ENCODE data around the gene METAP2.
A peak's percentile ranks its signal among the peaks of the same experiment; 100 is the strongest.
"Not testable (repeated sequence)": the region's sequence is repeated elsewhere in the genome, so short reads cannot be mapped to it uniquely, and the experiment has no call there.

METAP2 gene

DNA sequence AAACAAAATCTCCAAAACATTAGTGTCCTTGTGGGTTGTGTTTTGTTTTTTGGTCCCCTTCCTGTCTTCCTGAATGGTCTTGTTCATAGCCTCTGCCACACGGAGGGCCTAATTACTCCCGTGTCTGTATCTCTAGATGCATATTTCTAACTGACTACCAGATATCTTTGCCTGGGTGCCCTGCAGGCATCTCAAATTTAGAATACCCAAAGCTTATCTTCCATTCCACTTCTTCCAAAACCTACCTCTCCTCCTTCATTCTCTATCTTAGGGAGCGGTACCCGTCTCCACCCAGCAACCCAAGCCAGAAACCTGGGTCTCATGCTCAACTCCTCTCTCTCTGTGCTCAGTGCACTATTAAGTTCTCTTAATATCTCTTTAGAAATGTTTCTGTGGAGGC, 10.9 kb upstream of the METAP2 start:
- no peak for DNase-seq

DNA sequence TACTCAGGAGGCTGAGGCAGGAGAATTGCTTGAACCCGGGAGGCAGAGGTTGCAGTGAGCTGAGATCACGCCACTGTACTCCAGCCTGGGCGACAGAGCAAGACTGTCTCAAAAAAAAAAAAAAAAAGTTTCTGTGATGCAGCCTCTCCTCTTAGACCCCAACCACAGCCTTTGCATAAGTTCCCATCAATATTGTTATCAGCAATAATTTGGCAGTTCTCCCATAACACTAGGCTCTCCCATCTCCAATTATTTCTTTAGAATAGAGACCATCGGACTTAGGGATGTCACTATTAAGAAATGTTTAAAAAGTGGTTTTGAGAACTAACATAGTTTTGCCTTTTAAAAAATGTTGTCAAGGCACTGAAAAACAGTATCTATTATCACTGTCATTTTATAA, 10.2 kb upstream of the METAP2 start:
- peak in 1 of 2 experiments; percentile 3 for DNase-seq

- DNase-seq = no peak
These were observed 8.7 kb upstream of the METAP2 start for GRCh38 chr12:95465275-95465674.

DNA sequence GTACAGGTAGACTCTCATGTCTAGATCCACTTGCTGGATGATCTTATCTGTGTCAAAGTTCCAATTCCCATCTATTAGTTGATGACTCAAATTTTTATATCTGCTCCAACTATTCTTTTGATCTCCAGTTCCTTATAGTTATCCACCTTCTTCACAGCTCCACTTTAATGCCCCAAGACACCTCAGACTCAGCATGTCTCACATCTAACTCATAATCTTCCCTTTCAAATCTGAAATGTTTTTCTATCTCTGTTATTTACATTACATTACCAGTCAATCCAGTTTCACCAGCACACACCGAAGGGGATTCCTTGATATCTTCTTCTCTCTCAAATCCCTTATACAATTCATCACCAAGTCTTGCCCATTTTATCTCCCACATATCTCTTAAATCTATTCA, 3.7 kb upstream of the METAP2 start:
- no peak for DNase-seq

- peak in 1 of 2 experiments; percentile 59 for DNase-seq
These were observed 595 bp upstream of the METAP2 start for GRCh38 chr12:95473231-95473883.

- peak in 1 of 2 experiments; percentile 26 for DNase-seq
These were observed 657 bp downstream of the METAP2 start for GRCh38 chr12:95474660-95474958.

- DNase-seq = peak in 1 of 2 experiments; percentile 17
These were observed 6.3 kb downstream of the METAP2 start for GRCh38 chr12:95480230-95480629.

- no peak for DNase-seq
These were observed 7.1 kb downstream of the METAP2 start for GRCh38 chr12:95481072-95481471.

DNA sequence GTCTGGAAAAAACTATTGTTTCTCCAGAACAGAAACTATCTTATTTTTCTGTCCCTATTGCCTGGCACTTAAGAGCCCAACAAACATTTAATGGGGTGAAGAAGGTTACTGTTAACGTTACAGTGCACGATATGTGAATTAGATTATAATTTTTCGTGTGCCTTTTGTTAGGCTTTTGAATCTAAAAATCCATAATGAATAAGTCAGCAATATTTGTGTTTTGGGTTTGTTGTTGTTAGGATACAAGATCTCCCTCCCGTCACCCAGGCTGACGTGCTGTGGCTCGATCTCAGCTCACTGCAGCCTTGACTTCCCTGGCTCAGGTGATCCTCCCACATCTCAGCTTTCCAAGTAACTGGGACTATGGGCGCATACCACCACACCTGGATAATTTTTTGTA, 7.9 kb downstream of the METAP2 start:
- no peak for DNase-seq

DNA sequence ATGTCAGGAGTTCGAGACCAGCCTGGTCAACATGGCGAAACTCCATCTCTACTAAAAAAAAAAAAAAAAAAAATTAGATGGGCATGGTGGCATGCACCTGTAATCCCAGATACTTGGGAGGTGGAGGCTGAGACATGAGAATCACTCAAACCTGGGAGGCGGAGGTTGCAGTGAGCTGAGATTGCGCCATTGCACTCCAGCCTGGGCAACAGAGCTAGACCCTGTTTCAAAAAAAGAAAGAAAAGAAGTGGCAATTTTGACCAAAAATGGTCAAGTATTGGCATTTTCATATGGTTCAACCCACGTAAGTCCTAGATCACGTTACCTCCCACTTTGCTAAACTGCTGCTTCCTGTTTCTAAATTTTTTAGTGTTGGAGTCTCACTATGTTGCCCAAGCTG, 8.6 kb downstream of the METAP2 start:
- not testable (repeated sequence) for DNase-seq

GRCh38 chr12:95484524-95484923, 10.6 kb downstream of the METAP2 start:
- DNase-seq = no peak

GRCh38 chr12:95487024-95487423, 13.1 kb downstream of the METAP2 start:
- DNase-seq = no peak

DNA sequence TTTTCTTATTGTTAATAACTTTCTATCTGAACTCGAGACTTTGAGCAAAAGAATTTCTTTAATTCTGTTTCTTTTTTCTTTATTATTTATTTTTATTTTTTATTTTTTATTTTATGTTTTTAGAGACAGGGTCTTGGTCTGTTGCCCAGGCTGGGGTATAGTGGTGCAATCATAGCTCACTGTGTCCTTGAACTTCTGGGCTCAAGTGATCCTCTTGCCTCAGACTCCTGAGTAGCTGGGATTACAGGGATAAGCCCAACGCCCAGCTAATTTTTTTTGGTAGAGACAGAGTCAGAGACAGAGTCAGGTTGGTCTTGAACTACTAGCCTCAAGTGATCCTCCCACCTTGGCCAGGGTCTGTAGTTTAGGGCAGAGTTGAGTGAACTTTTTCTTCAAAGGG, 18.5 kb downstream of the METAP2 start:
- DNase-seq = no peak

DNA sequence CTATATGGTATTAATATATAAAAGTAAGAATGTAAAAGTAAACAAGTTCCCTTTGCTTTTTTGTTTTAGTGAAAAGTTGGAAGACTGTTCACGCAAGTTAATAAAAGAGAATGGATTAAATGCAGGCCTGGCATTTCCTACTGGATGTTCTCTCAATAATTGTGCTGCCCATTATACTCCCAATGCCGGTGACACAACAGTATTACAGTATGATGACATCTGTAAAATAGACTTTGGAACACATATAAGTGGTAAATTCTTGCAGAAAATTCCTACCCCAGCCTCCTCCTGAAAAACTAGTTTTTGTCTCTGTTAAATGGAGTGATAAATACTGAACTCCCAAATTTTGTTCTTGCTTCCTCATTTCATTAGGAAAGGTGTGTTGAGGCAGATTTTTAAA, 20.9 kb downstream of the METAP2 start:
- DNase-seq = no peak

DNA sequence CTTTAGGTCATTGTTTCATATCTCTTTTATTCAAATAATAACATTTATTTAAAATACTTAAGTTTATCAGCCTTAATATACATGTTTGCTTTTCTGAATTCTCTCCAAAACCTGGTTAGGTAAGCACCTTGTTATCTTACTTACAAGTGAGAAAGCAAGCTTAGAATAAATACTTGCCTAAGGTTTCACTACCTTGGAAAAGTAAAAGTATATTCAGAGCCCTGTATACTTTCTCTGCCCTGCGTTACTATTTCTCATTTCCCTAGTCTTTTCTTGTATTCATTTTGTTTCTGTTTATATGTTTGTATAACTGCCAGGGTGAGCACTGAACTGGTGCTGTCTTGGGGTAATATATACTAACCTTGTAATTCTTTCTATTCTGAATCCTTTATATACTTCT, 21.5 kb downstream of the METAP2 start:
- DNase-seq = no peak

- DNase-seq = no peak
These were observed 23.1 kb downstream of the METAP2 start for GRCh38 chr12:95497031-95497430.

DNA sequence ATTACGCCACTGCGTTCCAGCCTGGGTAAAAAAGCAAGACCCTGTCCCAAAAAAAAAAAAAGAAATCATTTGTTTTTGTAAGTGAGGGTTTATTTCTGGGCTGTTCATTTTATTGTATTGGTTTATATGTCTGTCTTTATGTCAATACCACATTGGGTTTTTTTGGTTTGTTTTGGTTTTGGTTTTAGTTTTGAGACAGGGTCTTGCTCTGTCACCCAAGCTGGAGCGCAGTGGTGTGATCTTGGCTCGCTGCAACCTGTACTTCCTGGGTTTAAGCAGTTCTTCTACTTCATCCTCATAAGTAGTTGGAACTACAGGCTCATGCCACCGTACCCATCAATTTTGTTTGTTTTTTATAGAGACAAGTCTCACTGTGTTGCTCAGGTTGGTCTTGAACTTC, 25.0 kb downstream of the METAP2 start:
- DNase-seq = no peak

GRCh38 chr12:95499772-95500171, 25.8 kb downstream of the METAP2 start:
- no peak for DNase-seq

DNA sequence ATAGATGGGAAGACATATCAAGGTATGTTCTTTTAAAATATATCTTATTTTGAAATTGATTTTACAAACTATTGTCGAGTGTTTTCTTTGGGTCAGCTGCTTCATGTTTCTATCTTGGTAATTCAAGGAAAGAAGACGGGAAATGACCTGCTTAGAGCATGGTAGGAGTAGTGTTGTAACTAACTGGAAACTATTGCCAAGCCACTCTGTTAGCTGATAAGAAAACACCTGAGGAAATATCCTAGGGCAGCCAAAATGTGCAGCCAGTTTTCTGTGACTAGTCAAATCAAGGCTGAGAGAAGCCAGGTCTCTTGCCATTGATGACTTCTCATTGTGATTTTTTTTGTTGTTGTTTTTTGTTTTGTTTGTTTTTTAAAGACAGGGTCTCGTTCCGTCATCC, 30.2 kb downstream of the METAP2 start:
- no peak for DNase-seq

- no peak for DNase-seq
These were observed 31.1 kb downstream of the METAP2 start for GRCh38 chr12:95505039-95505438.

GRCh38 chr12:95506707-95507523, 33.0 kb downstream of the METAP2 start:
- DNase-seq = no peak

DNA sequence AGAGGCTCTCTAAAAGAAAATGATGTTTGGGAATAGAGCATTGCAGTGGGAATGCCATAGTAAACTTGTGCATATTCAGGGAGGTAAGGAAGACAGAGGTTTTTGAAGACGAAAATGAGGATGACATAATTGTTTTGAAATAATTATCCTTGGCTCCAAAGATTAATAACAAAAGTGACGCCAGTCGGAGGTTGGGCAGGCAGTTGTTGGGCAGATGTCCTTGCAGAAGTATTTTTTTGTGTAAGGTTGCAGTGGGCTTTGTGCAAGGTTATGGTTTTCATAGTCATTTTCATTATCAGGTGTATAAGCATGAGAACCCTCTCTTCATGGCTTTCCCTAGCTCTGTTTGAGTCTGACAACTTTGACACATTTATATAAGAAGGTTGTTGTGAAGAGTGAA, 35.3 kb downstream of the METAP2 start:
- no peak for DNase-seq

DNA sequence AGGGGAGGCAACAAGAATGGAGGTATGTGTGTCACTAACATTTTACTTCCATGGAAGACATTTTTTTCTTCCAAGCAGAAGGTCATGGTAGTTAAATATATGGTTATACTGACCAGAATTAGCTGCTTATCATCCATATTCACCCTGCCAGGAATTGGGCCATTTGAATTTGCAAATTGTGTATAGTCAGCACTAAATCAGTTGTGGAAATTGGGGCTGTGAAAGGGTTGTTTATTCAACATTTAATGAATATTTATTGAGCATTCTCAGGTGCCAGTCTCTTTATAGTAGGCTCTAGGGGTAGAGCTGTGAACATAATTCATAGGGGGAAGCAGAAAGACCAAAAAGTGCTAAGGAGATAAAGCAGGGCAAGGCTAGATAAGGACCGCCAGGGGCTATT, 38.0 kb downstream of the METAP2 start:
- DNase-seq = no peak

GRCh38 chr12:95513599-95513998, 39.6 kb downstream of the METAP2 start:
- DNase-seq = no peak

DNA sequence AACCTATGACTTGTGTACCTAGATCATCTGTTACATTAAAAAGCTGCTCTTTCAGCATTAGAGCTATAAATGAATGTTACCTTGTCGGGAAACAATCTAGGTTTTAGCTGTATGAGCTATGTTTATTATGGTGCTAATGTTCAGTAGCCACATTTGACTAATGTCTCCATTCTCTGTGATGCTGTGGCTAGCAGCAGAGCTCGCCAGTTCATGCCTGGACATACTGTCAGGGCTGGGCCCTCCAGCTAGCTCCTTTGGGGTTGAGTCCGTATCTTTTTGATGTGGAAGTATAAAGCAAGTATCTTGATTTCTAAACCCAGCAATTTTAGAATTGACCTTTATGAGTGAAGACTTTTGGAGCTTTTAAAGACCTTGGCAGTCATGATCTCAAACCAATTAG, 41.2 kb downstream of the METAP2 start:
- no peak for DNase-seq

Measured in NCI-H526 (cell line).